CD4-positive, CD25-positive, alpha-beta regulatory T cell (primary cell): ENCODE measurements around the gene CLEC19A. TPM values are rescaled to one million over a fixed set of nuclear protein-coding genes. Genes with fewer than 3 reads are reported as not detected.

Experiments used
- ATAC-seq, 2 donors: fragments of 150-1000 bp; cut with Tn5 transposase; one replicate each; pipeline ENCODE4 v1.10.0; 2021; ENCODE audit warnings: low read depth in 2 of 2, moderate number of reproducible peaks in 2 of 2, moderate library complexity in 1 of 2
- DNase-seq, 3 donors: peaks; one replicate each; pipeline versions ENCODE4 v3.0.0 to v3.0.0-alpha.2; 2012 to 2022; ENCODE audit warnings: mixed read lengths in 1 of 3
- H3K27ac ChIP-seq: one replicate; pipeline ENCODE4 v1.7.0; 2013; ENCODE audit warnings: mild to moderate bottlenecking, low read length; ENCODE audit not compliant: insufficient read depth, poor library complexity, severe bottlenecking
- H3K27me3 ChIP-seq: one replicate; pipeline ENCODE4 v1.7.0; 2013; ENCODE audit warnings: low read length; ENCODE audit not compliant: control insufficient read depth, insufficient read depth
- H3K36me3 ChIP-seq: one replicate; pipeline ENCODE4 v1.7.0; 2013; ENCODE audit warnings: mild to moderate bottlenecking, low read length, moderate library complexity; ENCODE audit not compliant: control insufficient read depth, insufficient read depth
- H3K4me1 ChIP-seq: 2 replicates; pipeline ENCODE4 v1.7.0; 2013; ENCODE audit warnings: mild to moderate bottlenecking, low read length; ENCODE audit not compliant: insufficient read depth, control insufficient read depth, poor library complexity, severe bottlenecking
- H3K4me3 ChIP-seq: one replicate; pipeline ENCODE4 v1.7.0; 2013; ENCODE audit warnings: low read depth, mild to moderate bottlenecking, low read length, moderate library complexity
- H3K9me3 ChIP-seq, 2 experiments: 1 replicate in 1 of 2; 2 replicates in 1 of 2; pipeline ENCODE4 v1.7.0; 2013; ENCODE audit warnings: low read length in 2 of 2, mild to moderate bottlenecking in 1 of 2, moderate library complexity in 1 of 2; ENCODE audit not compliant: control insufficient read depth in 2 of 2
- H3K27ac Mint-ChIP-seq, 3 donors: one replicate each; pipeline ENCODE4 v1.8.0; 2020 to 2022; ENCODE audit warnings: mild to moderate bottlenecking in 3 of 3, mixed read lengths in 3 of 3, moderate library complexity in 2 of 3
- H3K27me3 Mint-ChIP-seq: one replicate; pipeline ENCODE4 v1.8.0; 2022; ENCODE audit warnings: mild to moderate bottlenecking, mixed read lengths
- H3K36me3 Mint-ChIP-seq: one replicate; pipeline ENCODE4 v1.8.0; 2020; ENCODE audit warnings: mixed read lengths
- H3K4me1 Mint-ChIP-seq, 4 donors: one replicate each; pipeline ENCODE4 v1.8.0; 2020 to 2022; ENCODE audit warnings: mixed read lengths in 4 of 4, mild to moderate bottlenecking in 1 of 4
- H3K4me3 Mint-ChIP-seq, 4 donors: one replicate each; pipeline ENCODE4 v1.8.0; 2020 to 2022; ENCODE audit warnings: mild to moderate bottlenecking in 4 of 4, mixed read lengths in 4 of 4, moderate library complexity in 3 of 4
- H3K9me3 Mint-ChIP-seq, 7 donors: one replicate each; pipeline ENCODE4 v1.8.0; 2020 to 2022; ENCODE audit warnings: mixed read lengths in 7 of 7, mild to moderate bottlenecking in 3 of 7, moderate library complexity in 2 of 7
- polyA plus RNA-seq, 4 donors: library from polyadenylated mRNA; unstranded; fragments of 300-500 nt; fragmentation: Illumina TruSeq; gene quantifications; one replicate each; pipeline ENCODE4 v1.2.3, GENCODE V29; 2021
- total RNA-seq: library from RNA; stranded (reverse); gene quantifications from one replicate; pipeline ENCODE4 v1.2.3, GENCODE V29; 2022

CLEC19A gene
- total and polyA plus RNA-seq, 5 donors from 2014 or later: not detected

DNA sequence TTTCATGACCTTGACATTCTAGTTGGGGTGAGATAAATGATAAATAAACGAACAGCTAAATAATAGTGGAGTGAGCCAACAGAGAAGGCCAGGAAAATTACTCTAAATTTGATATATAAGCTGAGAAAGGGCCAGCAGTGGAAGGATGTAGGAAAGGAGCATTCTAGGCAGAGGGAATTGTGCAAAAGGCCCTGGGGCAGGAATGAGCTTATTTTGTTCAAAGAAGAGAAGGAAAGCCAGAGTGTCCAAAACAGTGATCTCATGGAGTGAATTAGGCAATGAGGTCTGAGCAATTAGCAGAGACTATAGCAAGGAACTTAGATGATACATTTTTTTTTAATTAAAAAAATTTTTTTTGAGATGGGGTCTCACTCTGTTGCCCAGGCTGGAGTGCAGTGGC, 43.3 kb upstream of the CLEC19A start:
- no peaks in the 10 kb centered on the region for H3K27me3 ChIP-seq
- ATAC-seq (no peak), DNase-seq (no peak)
- H3K9me3 ChIP-seq: peaks cover 0 to 8% of the 10 kb centered on the region in 2 experiments
- no peaks in the 10 kb centered on the region for H3K4me1 Mint-ChIP-seq
- no peak overlapping the region for H3K4me3 Mint-ChIP-seq
- H3K4me3 ChIP-seq: no peak overlapping the region
- H3K36me3 Mint-ChIP-seq: no peaks in the 10 kb centered on the region
- peaks cover 0 to 9% (median 2%) of the 10 kb centered on the region in 7 donors for H3K9me3 Mint-ChIP-seq
- H3K36me3 ChIP-seq: no peaks in the 10 kb centered on the region
- no peak overlapping the region for H3K27ac Mint-ChIP-seq
- H3K27me3 Mint-ChIP-seq: no peaks in the 10 kb centered on the region
- no peak overlapping the region for H3K27ac ChIP-seq
- H3K4me1 ChIP-seq: no peaks in the 10 kb centered on the region

DNA sequence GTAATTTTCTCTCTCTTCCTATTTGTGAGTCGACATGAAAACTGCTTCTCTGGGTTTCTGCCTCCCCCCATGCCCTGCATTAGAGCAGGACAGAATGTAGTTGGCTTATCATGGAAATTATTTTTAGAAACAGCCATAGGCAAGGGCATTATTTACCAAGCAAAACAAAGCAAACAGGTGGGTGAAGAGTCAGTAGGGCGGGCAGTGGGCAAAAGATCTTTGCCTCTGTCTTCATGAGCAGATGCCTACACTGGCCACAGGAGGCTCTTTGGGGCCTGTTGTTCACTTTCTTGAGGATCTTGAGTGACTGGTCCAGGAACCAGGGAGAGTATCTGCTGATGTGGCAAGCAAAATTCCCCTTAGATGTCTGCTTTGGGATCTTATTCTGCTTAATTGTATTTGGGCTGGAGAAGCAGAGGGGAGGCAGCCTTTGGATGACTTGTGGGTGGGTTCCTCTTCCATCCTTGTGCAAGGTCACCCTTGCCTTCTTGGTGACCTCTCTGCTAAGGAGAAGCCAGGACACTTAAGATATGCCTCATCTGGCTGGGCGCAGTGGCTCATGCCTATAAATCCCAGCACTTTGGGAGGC, 42.5 kb upstream of the CLEC19A start:
- Histone ChIP-seq H3K4me3 (no peak overlapping the region), H3K27ac (no peak overlapping the region), H3K4me1 (no peaks in the 10 kb centered on the region), H3K27me3 (no peaks in the 10 kb centered on the region), H3K9me3 (peaks cover 0 to 8% of the 10 kb centered on the region in 2 experiments), H3K36me3 (no peaks in the 10 kb centered on the region)
- no peaks in the 10 kb centered on the region for H3K36me3 Mint-ChIP-seq
- H3K4me1 Mint-ChIP-seq: no peaks in the 10 kb centered on the region
- H3K4me3 Mint-ChIP-seq: no peak overlapping the region
- DNase-seq (no peak), ATAC-seq (no peak)
- peaks cover 0 to 9% (median 2%) of the 10 kb centered on the region in 7 donors for H3K9me3 Mint-ChIP-seq
- H3K27me3 Mint-ChIP-seq: no peaks in the 10 kb centered on the region
- no peak overlapping the region for H3K27ac Mint-ChIP-seq

- ATAC-seq: no peak
- H3K36me3 Mint-ChIP-seq: no peaks in the 10 kb centered on the region
- Histone ChIP-seq H3K4me1 (no peaks in the 10 kb centered on the region), H3K36me3 (no peaks in the 10 kb centered on the region), H3K4me3 (no peak overlapping the region), H3K27me3 (no peaks in the 10 kb centered on the region), H3K27ac (no peak overlapping the region), H3K9me3 (peaks cover 0 to 2% of the 10 kb centered on the region in 2 experiments)
- H3K27me3 Mint-ChIP-seq: no peaks in the 10 kb centered on the region
- no peak overlapping the region for H3K4me3 Mint-ChIP-seq
- DNase-seq: no peak
- no peaks in the 10 kb centered on the region for H3K4me1 Mint-ChIP-seq
- peaks cover 0 to 6% (median 1%) of the 10 kb centered on the region in 7 donors for H3K9me3 Mint-ChIP-seq
- H3K27ac Mint-ChIP-seq: no peak overlapping the region
Observed at GRCh38 chr16:19245326-19245925, 40.1 kb upstream of the CLEC19A start.

DNA sequence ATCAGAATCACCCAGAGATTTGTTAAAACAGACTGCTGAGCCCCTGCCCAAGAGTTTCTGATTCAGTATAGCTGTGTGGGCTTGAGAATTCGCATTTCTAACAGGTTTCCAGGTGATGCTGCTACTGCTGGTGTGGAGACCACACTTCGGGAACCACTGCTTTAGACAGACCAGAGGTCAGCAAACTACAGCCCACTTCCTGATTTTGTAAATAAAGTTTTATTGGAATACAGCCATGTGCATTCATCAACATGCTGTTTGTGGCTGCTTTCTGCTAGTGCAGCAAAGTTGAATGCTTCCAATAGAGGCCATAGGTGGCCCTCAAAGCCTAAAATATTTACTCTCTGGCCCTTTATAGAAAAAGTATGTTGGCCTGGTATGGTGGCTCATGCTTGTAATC, 32.6 kb upstream of the CLEC19A start:
- Histone ChIP-seq H3K27ac (no peak overlapping the region), H3K27me3 (no peaks in the 10 kb centered on the region), H3K4me3 (no peak overlapping the region), H3K4me1 (no peaks in the 10 kb centered on the region), H3K36me3 (no peaks in the 10 kb centered on the region), H3K9me3 (no peaks in the 10 kb centered on the region)
- Mint-ChIP-seq H3K9me3 (peaks cover 0 to 3% (median 0%) of the 10 kb centered on the region in 7 donors), H3K4me1 (no peaks in the 10 kb centered on the region), H3K27ac (no peak overlapping the region), H3K27me3 (no peaks in the 10 kb centered on the region), H3K36me3 (no peaks in the 10 kb centered on the region), H3K4me3 (no peak overlapping the region)
- DNase-seq: no peak
- ATAC-seq: no peak

GRCh38 chr16:19254611-19255010, 30.9 kb upstream of the CLEC19A start:
- DNase-seq: no peak
- Mint-ChIP-seq H3K27me3 (no peaks in the 10 kb centered on the region), H3K4me1 (no peaks in the 10 kb centered on the region)

GRCh38 chr16:19264123-19264673, 21.3 kb upstream of the CLEC19A start:
- no peaks in the 10 kb centered on the region for H3K4me1 Mint-ChIP-seq
- Histone ChIP-seq H3K4me1 (no peaks in the 10 kb centered on the region), H3K36me3 (no peaks in the 10 kb centered on the region), H3K27ac (no peak overlapping the region), H3K9me3 (no peaks in the 10 kb centered on the region), H3K27me3 (no peaks in the 10 kb centered on the region), H3K4me3 (no peak overlapping the region)
- no peak for ATAC-seq
- H3K4me3 Mint-ChIP-seq: no peak overlapping the region
- peaks cover 0 to 20% (median 4%) of the 10 kb centered on the region in 7 donors for H3K9me3 Mint-ChIP-seq
- no peak for DNase-seq
- no peaks in the 10 kb centered on the region for H3K27me3 Mint-ChIP-seq
- no peak overlapping the region for H3K27ac Mint-ChIP-seq
- H3K36me3 Mint-ChIP-seq: no peaks in the 10 kb centered on the region

More at GRCh38 chr16:19254611-19255010, 30.9 kb upstream of the CLEC19A start:
- Mint-ChIP-seq H3K9me3 (no peaks in the 10 kb centered on the region), H3K36me3 (no peaks in the 10 kb centered on the region), H3K4me3 (no peak overlapping the region), H3K27ac (no peak overlapping the region)
- no peaks in the 10 kb centered on the region for H3K36me3 ChIP-seq
- no peak overlapping the region for H3K27ac ChIP-seq
- H3K4me3 ChIP-seq: no peak overlapping the region
- no peak for ATAC-seq
- H3K27me3 ChIP-seq: no peaks in the 10 kb centered on the region
- H3K9me3 ChIP-seq: no peaks in the 10 kb centered on the region
- no peaks in the 10 kb centered on the region for H3K4me1 ChIP-seq

GRCh38 chr16:19265380-19265930, 20.1 kb upstream of the CLEC19A start:
- Histone ChIP-seq H3K9me3 (no peaks in the 10 kb centered on the region), H3K4me3 (no peak overlapping the region), H3K27me3 (no peaks in the 10 kb centered on the region), H3K27ac (no peak overlapping the region), H3K36me3 (no peaks in the 10 kb centered on the region), H3K4me1 (no peaks in the 10 kb centered on the region)
- no peak for ATAC-seq
- Mint-ChIP-seq H3K27me3 (no peaks in the 10 kb centered on the region), H3K27ac (no peak overlapping the region), H3K4me1 (no peaks in the 10 kb centered on the region), H3K4me3 (no peak overlapping the region), H3K9me3 (peaks cover 0 to 20% (median 4%) of the 10 kb centered on the region in 7 donors), H3K36me3 (no peaks in the 10 kb centered on the region)
- DNase-seq: no peak
